Stimulated activated memory B cell treated with anti-CD40 and anti-IgM and Interleukin-4, amounts not matched to agents 10 μg/mL and 1 μg/mL and 100 μg/mL, for 72 hours (primary cell): ENCODE measurements around the gene AIRE.
"Not testable (repeated sequence)": the region's sequence is repeated elsewhere in the genome, so short reads cannot be mapped to it uniquely, and the experiment has no call there.

Experiments used
- ATAC-seq: fragments of 150-1000 bp; cut with Tn5 transposase; 2 replicates; pipeline ENCODE4 v1.10.0; 2021
- H3K27ac Mint-ChIP-seq: one replicate; pipeline ENCODE4 v1.8.0; 2022; ENCODE audit warnings: mild to moderate bottlenecking, mixed read lengths
- H3K27me3 Mint-ChIP-seq: one replicate; pipeline ENCODE4 v1.8.0; 2022; ENCODE audit warnings: mixed read lengths
- H3K36me3 Mint-ChIP-seq: one replicate; pipeline ENCODE4 v1.8.0; 2022; ENCODE audit warnings: mixed read lengths
- H3K4me1 Mint-ChIP-seq: one replicate; pipeline ENCODE4 v1.8.0; 2022; ENCODE audit warnings: mixed read lengths
- H3K4me3 Mint-ChIP-seq: one replicate; pipeline ENCODE4 v1.8.0; 2022; ENCODE audit warnings: mild to moderate bottlenecking, moderate library complexity, mixed read lengths
- H3K9me3 Mint-ChIP-seq: one replicate; pipeline ENCODE4 v1.8.0; 2022; ENCODE audit warnings: mixed read lengths

The AIRE gene

DNA sequence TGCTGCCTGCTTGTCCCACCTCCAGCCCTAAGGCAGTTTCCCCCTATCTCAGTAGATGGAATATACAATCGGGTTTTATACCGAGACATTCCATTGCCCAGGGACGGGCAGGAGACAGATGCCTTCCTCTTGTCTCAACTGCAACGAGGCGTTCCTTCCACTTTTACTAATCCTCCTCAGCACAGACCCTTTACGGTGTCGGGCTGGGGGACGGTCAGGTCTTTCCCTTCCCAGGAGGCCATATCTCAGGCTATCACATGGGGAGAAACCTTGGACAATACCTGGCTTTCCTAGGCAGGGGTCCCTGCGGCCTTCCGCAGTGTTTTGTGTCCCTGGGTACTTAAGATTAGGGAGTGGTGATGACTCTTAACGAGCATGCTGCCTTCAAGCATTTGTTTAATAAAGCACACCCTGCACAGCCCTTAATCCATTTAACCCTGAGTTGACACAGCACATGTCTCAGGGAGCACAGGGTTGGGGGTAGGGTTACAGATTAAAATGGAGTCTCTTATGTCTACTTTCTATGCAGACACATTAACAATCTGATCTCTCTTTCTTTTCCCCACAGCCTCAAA lies 2.4 kb upstream of the AIRE start:
- not testable (repeated sequence) for H3K27ac Mint-ChIP-seq, H3K4me3 Mint-ChIP-seq, ATAC-seq, H3K36me3 Mint-ChIP-seq, H3K9me3 Mint-ChIP-seq
- Mint-ChIP-seq H3K27me3 (peaks cover 27% of the 10 kb centered on the region), H3K4me1 (peaks cover 20% of the 10 kb centered on the region)

DNA sequence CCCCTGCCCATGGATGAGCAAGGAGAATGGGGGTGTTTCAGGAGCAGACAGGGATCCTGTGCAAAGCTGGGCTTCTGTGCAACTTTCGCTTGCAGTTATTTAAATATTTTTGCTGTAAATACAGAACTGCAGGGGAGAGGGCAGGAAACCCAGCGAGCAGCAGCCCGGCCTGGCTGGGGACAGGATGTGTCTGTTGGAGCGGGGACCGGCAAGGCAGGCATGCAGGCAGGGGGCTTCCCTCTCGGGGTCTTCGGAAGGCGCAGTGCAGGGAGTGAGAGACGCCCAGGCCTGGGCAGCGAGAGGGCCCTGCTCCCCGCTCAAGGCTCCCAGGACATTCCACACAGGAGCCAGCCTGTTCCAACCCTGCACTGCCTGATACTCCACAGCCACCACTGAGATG lies 1.7 kb upstream of the AIRE start:
- Mint-ChIP-seq H3K4me1 (peaks cover 20% of the 10 kb centered on the region), H3K4me3 (no peak overlapping the region), H3K27me3 (peaks cover 33% of the 10 kb centered on the region), H3K36me3 (no peaks in the 10 kb centered on the region), H3K27ac (no peak overlapping the region), H3K9me3 (no peaks in the 10 kb centered on the region)
- no peak for ATAC-seq

DNA sequence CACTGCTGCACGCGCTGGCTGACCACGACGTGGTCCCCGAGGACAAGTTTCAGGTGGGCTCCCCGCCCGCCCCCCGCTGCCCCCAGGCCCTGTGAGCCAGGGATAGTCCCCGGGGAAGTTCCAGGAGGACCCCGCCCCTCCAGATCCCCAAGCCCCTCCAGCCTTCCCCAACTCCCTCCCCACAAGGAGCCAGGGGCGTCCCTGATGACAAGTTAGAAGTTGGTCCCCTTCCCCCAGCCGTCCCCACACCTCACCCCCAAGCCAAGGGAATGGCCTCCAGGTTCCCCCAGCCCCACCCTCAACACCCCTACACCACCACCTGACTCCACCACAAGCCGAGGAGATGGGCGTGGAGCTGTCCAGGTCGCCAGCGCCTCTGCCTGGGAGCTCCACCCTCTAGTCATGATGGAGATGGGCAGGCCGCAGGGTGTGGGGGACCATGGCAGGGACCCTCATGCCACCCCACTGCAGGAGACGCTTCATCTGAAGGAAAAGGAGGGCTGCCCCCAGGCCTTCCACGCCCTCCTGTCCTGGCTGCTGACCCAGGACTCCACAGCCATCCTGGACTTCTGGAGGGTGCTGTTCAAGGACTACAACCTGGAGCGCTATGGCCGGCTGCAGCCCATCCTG lies 525 bp downstream of the AIRE start:
- H3K9me3 Mint-ChIP-seq: no peaks in the 10 kb centered on the region
- H3K4me3 Mint-ChIP-seq: no peak overlapping the region
- peaks cover 48% of the 10 kb centered on the region for H3K27me3 Mint-ChIP-seq
- no peaks in the 10 kb centered on the region for H3K36me3 Mint-ChIP-seq
- H3K27ac Mint-ChIP-seq: no peak overlapping the region
- ATAC-seq: no peak
- H3K4me1 Mint-ChIP-seq: peaks cover 26% of the 10 kb centered on the region

DNA sequence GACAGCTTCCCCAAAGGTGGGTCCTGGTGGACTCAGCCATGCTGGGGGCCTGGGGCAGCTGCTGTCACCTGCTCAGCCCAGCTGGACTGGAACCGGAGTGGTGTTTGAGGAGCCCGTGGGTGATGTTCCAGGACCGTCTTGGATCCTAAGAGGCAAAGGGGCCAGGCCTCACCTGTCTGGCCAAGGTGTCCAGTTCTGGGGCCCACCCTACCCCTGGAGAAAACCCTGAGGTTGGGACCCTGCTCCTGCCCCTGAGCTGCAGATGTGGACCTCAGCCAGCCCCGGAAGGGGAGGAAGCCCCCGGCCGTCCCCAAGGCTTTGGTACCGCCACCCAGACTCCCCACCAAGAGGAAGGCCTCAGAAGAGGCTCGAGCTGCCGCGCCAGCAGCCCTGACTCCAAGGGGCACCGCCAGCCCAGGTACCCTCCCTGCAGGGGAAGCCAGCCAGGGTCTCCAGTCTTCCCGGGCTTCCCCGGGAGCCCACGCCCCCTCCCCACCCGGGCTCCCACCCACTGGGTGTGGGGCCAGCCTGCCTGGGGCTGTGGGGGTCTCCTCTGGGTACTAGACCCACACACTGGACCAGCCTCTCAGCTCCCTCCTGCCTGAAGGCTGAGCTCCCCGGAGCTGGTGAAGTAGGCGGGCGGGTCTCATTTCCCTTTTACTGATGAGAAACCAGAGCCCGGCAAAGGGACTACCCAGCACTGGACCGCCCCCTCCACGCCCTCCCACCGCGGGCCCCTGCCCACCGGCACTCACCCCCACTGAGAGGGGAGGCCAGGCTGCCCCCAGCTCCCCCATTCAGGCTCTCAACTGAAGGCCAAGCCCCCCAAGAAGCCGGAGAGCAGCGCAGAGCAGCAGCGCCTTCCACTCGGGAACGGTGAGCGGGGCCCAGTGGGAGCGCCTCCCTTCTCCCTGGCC lies 1.3 kb downstream of the AIRE start:
- Mint-ChIP-seq H3K4me3 (no peak overlapping the region), H3K4me1 (peaks cover 33% of the 10 kb centered on the region), H3K36me3 (no peaks in the 10 kb centered on the region), H3K27ac (no peak overlapping the region), H3K27me3 (peaks cover 44% of the 10 kb centered on the region), H3K9me3 (no peaks in the 10 kb centered on the region)
- peak; percentile 31 for ATAC-seq

GRCh38 chr21:44288251-44289110 lies 2.8 kb downstream of the AIRE start:
- peaks cover 31% of the 10 kb centered on the region for H3K27me3 Mint-ChIP-seq
- H3K4me1 Mint-ChIP-seq: peaks cover 31% of the 10 kb centered on the region
- H3K9me3 Mint-ChIP-seq: no peaks in the 10 kb centered on the region
- H3K36me3 Mint-ChIP-seq: no peaks in the 10 kb centered on the region
- ATAC-seq: no peak
- H3K27ac Mint-ChIP-seq: no peak overlapping the region
- no peak overlapping the region for H3K4me3 Mint-ChIP-seq

GRCh38 chr21:44289381-44290010 lies 3.8 kb downstream of the AIRE start:
- Mint-ChIP-seq H3K36me3 (no peaks in the 10 kb centered on the region), H3K27ac (no peak overlapping the region), H3K9me3 (no peaks in the 10 kb centered on the region), H3K4me3 (no peak overlapping the region), H3K27me3 (peaks cover 31% of the 10 kb centered on the region), H3K4me1 (peaks cover 27% of the 10 kb centered on the region)
- ATAC-seq: no peak

DNA sequence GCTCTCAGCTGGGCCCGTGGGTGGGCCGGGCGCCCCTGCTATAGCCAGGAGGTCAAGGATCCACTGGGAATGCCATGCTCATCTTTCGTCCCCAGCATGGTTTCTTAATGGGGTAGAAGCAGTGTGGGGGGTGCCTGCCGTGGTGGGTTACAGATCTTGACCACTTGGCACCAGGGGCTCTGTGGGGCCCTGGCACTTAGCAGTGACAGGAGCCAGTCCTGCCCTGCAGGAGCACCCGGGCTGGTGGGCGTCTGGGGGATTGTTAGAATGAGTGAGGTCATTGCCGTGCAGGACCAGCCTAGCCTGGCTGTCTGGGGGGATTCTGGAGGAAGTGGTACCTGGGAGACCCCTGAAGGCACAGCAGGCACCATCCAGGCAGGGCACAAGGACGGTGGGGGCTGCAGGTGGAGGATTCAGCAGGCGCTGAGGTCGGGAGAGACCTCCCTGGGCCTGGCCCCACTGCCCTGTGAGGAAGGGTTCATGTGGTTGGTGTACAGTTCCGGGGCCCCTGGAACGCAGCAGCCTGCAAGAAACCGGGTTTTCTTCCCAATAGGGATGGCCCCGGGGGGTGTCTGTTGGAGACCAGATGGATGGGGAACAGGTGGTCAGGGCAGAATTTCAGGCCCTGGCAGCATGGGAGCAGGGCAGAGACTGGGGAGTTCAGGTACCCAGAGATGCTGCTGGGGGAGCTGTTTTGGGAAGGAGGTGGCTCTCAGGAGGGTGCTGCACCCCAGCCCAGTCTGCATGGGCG lies 4.8 kb downstream of the AIRE start:
- H3K4me1 Mint-ChIP-seq: peaks cover 37% of the 10 kb centered on the region
- no peaks in the 10 kb centered on the region for H3K9me3 Mint-ChIP-seq
- no peaks in the 10 kb centered on the region for H3K36me3 Mint-ChIP-seq
- no peak overlapping the region for H3K4me3 Mint-ChIP-seq
- no peak overlapping the region for H3K27ac Mint-ChIP-seq
- peaks cover 31% of the 10 kb centered on the region for H3K27me3 Mint-ChIP-seq
- no peak for ATAC-seq

- no peak for ATAC-seq
- Mint-ChIP-seq H3K9me3 (no peaks in the 10 kb centered on the region), H3K4me3 (no peak overlapping the region), H3K27ac (no peak overlapping the region), H3K36me3 (no peaks in the 10 kb centered on the region), H3K27me3 (peaks cover 31% of the 10 kb centered on the region), H3K4me1 (peaks cover 45% of the 10 kb centered on the region)
Measured at GRCh38 chr21:44291078-44291935, 5.6 kb downstream of the AIRE start.

GRCh38 chr21:44291936-44292811 lies 6.5 kb downstream of the AIRE start:
- Mint-ChIP-seq H3K27ac (no peak overlapping the region), H3K9me3 (no peaks in the 10 kb centered on the region), H3K4me1 (peaks cover 46% of the 10 kb centered on the region), H3K27me3 (peaks cover 31% of the 10 kb centered on the region), H3K4me3 (no peak overlapping the region), H3K36me3 (no peaks in the 10 kb centered on the region)
- no peak for ATAC-seq

DNA sequence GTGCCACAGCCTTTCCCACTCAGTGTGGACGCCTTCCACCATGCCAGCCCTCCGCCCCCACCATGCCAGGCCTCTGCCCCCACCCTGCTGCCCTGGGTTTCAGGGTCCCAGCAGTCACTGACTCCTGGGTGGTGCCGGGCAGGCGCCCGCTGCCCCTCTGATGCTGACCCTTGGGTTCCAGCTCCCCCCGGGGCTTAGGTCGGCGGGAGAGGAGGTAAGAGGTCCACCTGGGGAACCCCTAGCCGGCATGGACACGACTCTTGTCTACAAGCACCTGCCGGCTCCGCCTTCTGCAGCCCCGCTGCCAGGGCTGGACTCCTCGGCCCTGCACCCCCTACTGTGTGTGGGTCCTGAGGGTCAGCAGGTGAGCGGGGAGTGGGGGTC lies 7.1 kb downstream of the AIRE start:
- peaks cover 26% of the 10 kb centered on the region for H3K27me3 Mint-ChIP-seq
- H3K9me3 Mint-ChIP-seq: no peaks in the 10 kb centered on the region
- H3K4me1 Mint-ChIP-seq: peaks cover 47% of the 10 kb centered on the region
- H3K27ac Mint-ChIP-seq: no peak overlapping the region
- ATAC-seq: no peak
- no peak overlapping the region for H3K4me3 Mint-ChIP-seq
- no peaks in the 10 kb centered on the region for H3K36me3 Mint-ChIP-seq

DNA sequence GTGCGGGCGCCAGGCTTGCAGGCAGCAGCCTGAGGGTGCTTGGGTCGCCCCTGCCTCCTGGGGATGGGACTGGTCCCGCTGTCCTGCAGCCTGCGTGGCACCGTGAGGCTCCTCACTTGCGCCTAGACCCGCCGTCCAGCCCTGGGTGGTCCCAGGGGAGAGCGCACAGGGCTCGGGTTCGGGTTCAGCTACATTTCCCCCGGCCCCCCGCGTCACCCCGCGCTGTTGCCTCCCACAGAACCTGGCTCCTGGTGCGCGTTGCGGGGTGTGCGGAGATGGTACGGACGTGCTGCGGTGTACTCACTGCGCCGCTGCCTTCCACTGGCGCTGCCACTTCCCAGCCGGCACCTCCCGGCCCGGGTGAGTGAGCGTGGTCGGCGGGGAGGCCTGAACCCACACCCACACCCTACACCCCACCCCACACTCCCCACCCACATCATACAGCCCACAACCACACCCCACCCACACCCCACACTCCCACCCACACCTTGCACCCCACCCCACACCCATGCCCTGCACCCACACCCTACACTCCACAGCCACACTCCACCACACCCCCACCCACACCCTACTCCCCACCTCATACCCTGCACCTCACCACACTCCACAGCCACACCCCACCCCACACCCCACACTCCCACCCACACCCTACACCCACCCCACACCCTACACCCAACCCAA lies 8.0 kb downstream of the AIRE start:
- peaks cover 54% of the 10 kb centered on the region for H3K4me1 Mint-ChIP-seq
- peaks cover 17% of the 10 kb centered on the region for H3K27me3 Mint-ChIP-seq
- H3K27ac Mint-ChIP-seq: no peak overlapping the region
- no peak overlapping the region for H3K4me3 Mint-ChIP-seq
- H3K9me3 Mint-ChIP-seq: no peaks in the 10 kb centered on the region
- peak; percentile 42 for ATAC-seq
- no peaks in the 10 kb centered on the region for H3K36me3 Mint-ChIP-seq

GRCh38 chr21:44294391-44295162 lies 8.9 kb downstream of the AIRE start:
- no peak overlapping the region for H3K4me3 Mint-ChIP-seq
- no peaks in the 10 kb centered on the region for H3K9me3 Mint-ChIP-seq

More at GRCh38 chr21:44294391-44295162, 8.9 kb downstream of the AIRE start:
- Mint-ChIP-seq H3K4me1 (peaks cover 62% of the 10 kb centered on the region), H3K27me3 (peaks cover 13% of the 10 kb centered on the region), H3K36me3 (no peaks in the 10 kb centered on the region), H3K27ac (peak overlapping the region; percentile 70)
- ATAC-seq: no peak
